HL-60/S4 treated with phorbol 12-myristate 13-acetate at 8.2 ng/mL for 4 days and 3 days (cell line): ENCODE results near the gene GRID1.
"Not testable (repeated sequence)": the region's sequence is repeated elsewhere in the genome, so short reads cannot be mapped to it uniquely, and the experiment has no call there.

Experiments
- in situ Hi-C: fragments of 300-500 bp; cut with MboI; formaldehyde crosslinking; loops from 2 replicates; pipeline ENCODE4 v1.15.0; 2022; ENCODE audit warnings: low sequenced_read_pairs

The GRID1 gene

GRCh38 chr10:85874208-85874607 is 492.4 kb downstream of the GRID1 start:
- in situ Hi-C loops, result no loop called here

- in situ Hi-C loops, result no loop called here
Measured at GRCh38 chr10:85873063-85873462, 493.5 kb downstream of the GRID1 start.

- in situ Hi-C loops, result no loop called here
Measured at GRCh38 chr10:85868627-85869499, 497.7 kb downstream of the GRID1 start.

GRCh38 chr10:85864868-85865526 is 501.6 kb downstream of the GRID1 start:
- in situ Hi-C loops, result no loop called here

- in situ Hi-C loops, result no loop called here
Measured at GRCh38 chr10:85864173-85864549, 502.4 kb downstream of the GRID1 start.

GRCh38 chr10:85863301-85864172 is 503.1 kb downstream of the GRID1 start:
- in situ Hi-C loops, result no loop called here

- in situ Hi-C loops, result no loop called here
Measured at GRCh38 chr10:85862771-85863170, 503.8 kb downstream of the GRID1 start.

- in situ Hi-C loops, result no loop called here
Measured at GRCh38 chr10:85861513-85862197, 504.9 kb downstream of the GRID1 start.

- in situ Hi-C loops, result no loop called here
Measured at GRCh38 chr10:85859859-85860258, 506.7 kb downstream of the GRID1 start.

GRCh38 chr10:85858776-85859515 is 507.6 kb downstream of the GRID1 start:
- in situ Hi-C loops, result no loop called here

- in situ Hi-C loops, result no loop called here
Measured at GRCh38 chr10:85857791-85858190, 508.8 kb downstream of the GRID1 start.

GRCh38 chr10:85857305-85857704 is 509.3 kb downstream of the GRID1 start:
- in situ Hi-C loops, result no loop called here

GRCh38 chr10:85851934-85852333 is 514.7 kb downstream of the GRID1 start:
- in situ Hi-C loops, result no loop called here

GRCh38 chr10:85851325-85851724 is 515.3 kb downstream of the GRID1 start:
- in situ Hi-C loops, result no loop called here

GRCh38 chr10:85850736-85851135 is 515.9 kb downstream of the GRID1 start:
- in situ Hi-C loops, result no loop called here

GRCh38 chr10:85849315-85849714 is 517.3 kb downstream of the GRID1 start:
- in situ Hi-C loops, result no loop called here

GRCh38 chr10:85848756-85849155 is 517.8 kb downstream of the GRID1 start:
- in situ Hi-C loops, result no loop called here

- in situ Hi-C loops, result no loop called here
Measured at GRCh38 chr10:85847085-85847484, 519.5 kb downstream of the GRID1 start.

GRCh38 chr10:85838660-85839059 is 527.9 kb downstream of the GRID1 start:
- in situ Hi-C loops, result not testable (repeated sequence)

- in situ Hi-C loops, result no loop called here
Measured at GRCh38 chr10:85832988-85833387, 533.6 kb downstream of the GRID1 start.
